SK-N-SH (cell line): ENCODE results near the gene PKP1. TPM values are rescaled to one million over a fixed set of nuclear protein-coding genes. Genes with fewer than 3 reads are reported as not detected.
A peak's percentile ranks its signal among the peaks of the same experiment; 100 is the strongest.

Experiments used
- CTCF ChIA-PET: fragments of 300-600, 350-600 bp; formaldehyde crosslinking; extraction: SDS; loops from one replicate; lab custom pipeline; 2021; lab: Yijun Ruan, JAX
- POLR2A ChIA-PET: fragments of 350-600 bp; sonication (Branson Sonifier 250); formaldehyde crosslinking; extraction: SDS; loops from one replicate; lab custom pipeline; 2020; ENCODE audit warnings: antibody characterized with exemption, inconsistent platforms; lab: Yijun Ruan, JAX
- DNase-seq: peaks from one replicate; pipeline ENCODE4 v3.0.0; 2012
- H2AFZ ChIP-seq: fragments of 200-600 bp; sonication (generic); 2 replicates; pipeline ENCODE4 v1.8.1; 2016; ENCODE audit warnings: antibody characterized with exemption, mild to moderate bottlenecking, low read depth
- H3F3A ChIP-seq: fragments of 200-600 bp; sonication (generic); replicated peaks from 2 replicates; pipeline ENCODE3; 2016; ENCODE audit warnings: antibody characterized with exemption, mild to moderate bottlenecking; ENCODE audit not compliant: insufficient read depth
- H3K27ac ChIP-seq, 2 experiments: fragments of 200-500 bp in 1 of 2; fragments of 200-600 bp in 1 of 2; sonication (Bioruptor generic) in 1 of 2; sonication (generic), shearing (Covaris generic) in 1 of 2; 2 replicates each; pipeline versions ENCODE4 v1.5.1 to v1.6.1; 2014 to 2016; ENCODE audit warnings: low read depth in 2 of 2, inconsistent platforms in 1 of 2, low read length in 1 of 2, mild to moderate bottlenecking in 1 of 2, mixed read lengths in 1 of 2
- H3K27me3 ChIP-seq: fragments of 200-600 bp; sonication (generic), shearing (Covaris generic); 2 replicates; pipeline ENCODE4 v1.6.1; 2016; ENCODE audit warnings: mixed run types; ENCODE audit not compliant: insufficient read depth
- H3K36me3 ChIP-seq, 2 experiments: fragments of 200-500 bp in 1 of 2; fragments of 200-600 bp in 1 of 2; sonication (Bioruptor generic) in 1 of 2; sonication (generic) in 1 of 2; replicated peaks in 1 of 2; 2 replicates each; pipeline versions ENCODE3 to v1.5.1; 2014 to 2016; ENCODE audit warnings: low read length in 1 of 2, mild to moderate bottlenecking in 1 of 2; ENCODE audit not compliant: insufficient read depth in 2 of 2, control insufficient read depth in 1 of 2
- H3K4me1 ChIP-seq, 2 experiments: fragments of 200-500 bp in 1 of 2; fragments of 200-600 bp in 1 of 2; sonication (Bioruptor generic) in 1 of 2; sonication (generic), shearing (Covaris generic) in 1 of 2; 2 replicates each; pipeline versions ENCODE4 v1.5.1 to v1.6.1; 2014 to 2016; ENCODE audit warnings: low read depth in 1 of 2, low read length in 1 of 2, mixed run types in 1 of 2; ENCODE audit not compliant: insufficient read depth in 2 of 2, control insufficient read depth in 1 of 2
- H3K4me2 ChIP-seq: fragments of 200-600 bp; sonication (generic), shearing (Covaris generic); 2 replicates; pipeline ENCODE4 v1.6.1; 2017; ENCODE audit warnings: mixed run types
- H3K4me3 ChIP-seq, 2 experiments: fragments of 200-500 bp in 1 of 2; fragments of 200-600 bp in 1 of 2; sonication (Bioruptor generic) in 1 of 2; sonication (generic), shearing (Covaris generic) in 1 of 2; 2 replicates each; pipeline versions ENCODE4 v1.5.1 to v1.8.1; 2014 to 2016; ENCODE audit warnings: low read depth in 2 of 2, inconsistent platforms in 1 of 2, low read length in 1 of 2, mild to moderate bottlenecking in 1 of 2, mixed read lengths in 1 of 2, moderate library complexity in 1 of 2
- H3K79me2 ChIP-seq: fragments of 200-600 bp; sonication (generic); 2 replicates; pipeline ENCODE4 v1.8.1; 2017; ENCODE audit warnings: mild to moderate bottlenecking; ENCODE audit not compliant: insufficient read depth
- H3K9ac ChIP-seq: fragments of 200-600 bp; sonication (generic); 2 replicates; pipeline ENCODE4 v1.6.1; 2017; ENCODE audit warnings: mixed run types
- H3K9me2 ChIP-seq: fragments of 200-600 bp; sonication (generic); 2 replicates; pipeline ENCODE4 v1.6.1; 2017; ENCODE audit warnings: mixed run types
- H3K9me3 ChIP-seq: fragments of 200-600 bp; sonication (generic); 2 replicates; pipeline ENCODE4 v1.6.1; 2017; ENCODE audit warnings: mixed run types, mild to moderate bottlenecking, moderate library complexity
- H4K20me1 ChIP-seq: fragments of 200-600 bp; sonication (generic); 2 replicates; pipeline ENCODE4 v1.6.1; 2017; ENCODE audit warnings: mild to moderate bottlenecking, mixed run types; ENCODE audit not compliant: insufficient read depth
- EP300 ChIP-seq, 2 experiments: IDR thresholded peaks; 2 replicates each; pipeline versions ENCODE4 v1.4.0 to v1.6.1; 2012; ENCODE audit warnings: borderline replicate concordance in 1 of 2, low read depth in 1 of 2, low read length in 1 of 2
- FOSL2 ChIP-seq: IDR thresholded peaks from 2 replicates; pipeline ENCODE4 v1.4.0; 2012; ENCODE audit warnings: low read depth, mild to moderate bottlenecking, moderate library complexity, borderline replicate concordance
- GABPA ChIP-seq: IDR thresholded peaks from 2 replicates; pipeline ENCODE4 v1.4.0; 2012; ENCODE audit warnings: low read depth, mild to moderate bottlenecking
- NFIC ChIP-seq: IDR thresholded peaks from 2 replicates; pipeline ENCODE4 v1.4.0; 2012; ENCODE audit warnings: borderline replicate concordance
- NRF1 ChIP-seq: IDR thresholded peaks from 2 replicates; pipeline ENCODE4 v1.6.1; 2012; ENCODE audit warnings: low read depth, mild to moderate bottlenecking, low read length
- RFX5 ChIP-seq: IDR thresholded peaks from 2 replicates; pipeline ENCODE4 v1.6.1; 2012; ENCODE audit warnings: mild to moderate bottlenecking, improper control_type of control experiment, low read length
- RXRA ChIP-seq: IDR thresholded peaks from 2 replicates; pipeline ENCODE4 v1.4.0; 2012; ENCODE audit warnings: low read depth, mild to moderate bottlenecking, borderline replicate concordance
- TCF12 ChIP-seq: IDR thresholded peaks from 2 replicates; pipeline ENCODE4 v1.4.0; 2012
- TEAD4 ChIP-seq: IDR thresholded peaks from 2 replicates; pipeline ENCODE4 v1.4.0; 2012; ENCODE audit warnings: mild to moderate bottlenecking, borderline replicate concordance; ENCODE audit not compliant: insufficient read depth
- YY1 ChIP-seq: IDR thresholded peaks from 2 replicates; pipeline ENCODE4 v1.4.0; 2012; ENCODE audit warnings: low read depth, mild to moderate bottlenecking
- WGBS: methylation state at CpG from one replicate; pipeline ENCODE4 v1.1.6; 2017; ENCODE audit warnings: low lambda C conversion rate; 5-methylcytosine and 5-hydroxymethylcytosine counted together
- polyA plus RNA-seq, 3 experiments: library from polyadenylated mRNA; depleted of rRNA; stranded (reverse); fragments of >200 nt; gene quantifications; 2 replicates each; pipeline ENCODE4 v1.2.3, GENCODE V29; 2012
- TF ChIP-seq, protein P1 (sequence below): fragments of 200-600 bp; sonication (generic); IDR thresholded peaks from 2 replicates; pipeline ENCODE4 v1.6.1; 2017; ENCODE audit warnings: antibody characterized with exemption, mild to moderate bottlenecking, moderate library complexity
- TF ChIP-seq, protein P2 (sequence below): IDR thresholded peaks from 2 replicates; pipeline ENCODE4; 2012
- TF ChIP-seq, protein P3 (sequence below): IDR thresholded peaks from 2 replicates; pipeline ENCODE4 v1.4.0; 2012; ENCODE audit warnings: low read depth, borderline replicate concordance
- TF ChIP-seq, protein P4 (sequence below): IDR thresholded peaks from 2 replicates; pipeline ENCODE4 v1.4.0; 2012; ENCODE audit warnings: low read depth
- TF ChIP-seq, protein P5 (sequence below): fragments of 150-350 bp; IDR thresholded peaks from 2 replicates; pipeline ENCODE4 v1.6.1; 2016; ENCODE audit warnings: mild to moderate bottlenecking, low read depth, low read length

PKP1 gene
- polyA plus RNA-seq, 1 of the 3 experiments (the other 2 are of a cell fraction), result not detected

DNA sequence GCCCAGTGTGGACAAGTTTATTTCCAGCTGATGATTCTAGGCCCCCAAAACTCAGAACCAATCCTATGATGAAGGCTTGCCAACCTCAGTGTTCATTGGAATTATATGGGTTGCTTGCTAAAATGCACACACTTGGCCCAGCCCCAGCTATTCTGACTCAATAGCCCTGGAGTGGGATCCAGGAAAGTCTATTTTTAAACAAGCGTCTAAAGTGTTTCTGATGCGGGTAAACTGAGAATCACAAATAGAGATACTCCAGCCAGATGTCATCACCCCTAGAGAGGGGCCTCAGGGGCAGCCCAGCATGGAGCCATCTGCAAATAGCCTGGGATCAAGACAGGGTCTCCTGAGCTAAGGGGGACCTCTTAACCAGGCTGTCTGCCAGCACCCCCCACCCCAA lies 46.0 kb downstream of the PKP1 start:
- peaks cover 0 to 5% of the 10 kb centered on the region in 2 experiments; a peak in 2 of 4 replicates for H3K4me1 ChIP-seq
- WGBS, result 30% methylated on average over 2 of the region's 2 CpGs
- H3K36me3 ChIP-seq, result no peaks in the 10 kb centered on the region
- H3F3A ChIP-seq, result no peaks in the 10 kb centered on the region
- 0 out of 2 replicates have a peak overlapping the region, but pooled peaks have one; percentile 42 for H3K4me2 ChIP-seq
- H3K27ac ChIP-seq, result no peak overlapping the region
- TF ChIP-seq NFIC, result 0 out of 2 replicates have a peak, but pooled peaks have one; percentile 13
- TF ChIP-seq GABPA, result no peak
- TF ChIP-seq TEAD4, result no peak
- TF ChIP-seq, all 33 proteins: peak for 1
- Histone ChIP-seq H3K27me3 (no peaks in the 10 kb centered on the region), H3K9me3 (no peaks in the 10 kb centered on the region), H3K9me2 (no peaks in the 10 kb centered on the region), H4K20me1 (no peaks in the 10 kb centered on the region), H2AFZ (no peak overlapping the region), H3K4me3 (no peak overlapping the region), H3K9ac (no peak overlapping the region), H3K79me2 (no peaks in the 10 kb centered on the region)
- no peak for DNase-seq
- CTCF ChIA-PET, result interaction anchor here (2.5 kb wide), 1 partner anchor 32 kb away, joined by 8 read pairs; no protein-coding TSS in a partner anchor
- POLR2A ChIA-PET, result no interaction called here

DNA sequence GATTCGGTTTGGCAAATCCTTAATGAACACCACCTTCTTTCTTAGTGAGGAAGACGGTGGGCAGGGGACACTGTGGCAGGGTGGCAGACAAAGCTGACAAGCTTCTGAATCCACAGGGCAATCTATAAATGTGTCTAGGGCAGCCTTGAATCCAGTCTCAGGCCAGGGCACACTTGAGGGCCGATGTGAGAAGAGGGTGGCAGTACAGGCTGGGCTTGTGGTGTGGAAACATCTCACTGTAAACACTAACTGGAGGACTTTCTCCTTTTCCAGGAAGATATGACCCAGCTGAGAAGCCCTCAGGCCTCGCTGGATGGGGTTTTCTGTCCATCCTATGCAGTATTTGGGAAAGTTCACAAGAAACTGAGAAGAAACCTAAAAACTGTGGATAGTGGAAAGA lies 46.5 kb downstream of the PKP1 start:
- no peaks in the 10 kb centered on the region for H3K9me2 ChIP-seq
- 67% methylated on average over 4 of the region's 4 CpGs for WGBS
- peaks cover 0 to 9% of the 10 kb centered on the region in 2 experiments; a peak in 2 of 4 replicates for H3K4me1 ChIP-seq
- ChIA-PET CTCF (interaction anchor here (2.2 to 2.5 kb wide), 2 partner anchors 32 to 75 kb away, joined by 7 to 8 read pairs; no protein-coding TSS in a partner anchor), POLR2A (no interaction called here)
- H3K4me2 ChIP-seq, result 0 out of 2 replicates have a peak overlapping the region, but pooled peaks have one; percentile 42
- H3K36me3 ChIP-seq, result no peaks in the 10 kb centered on the region
- no peak overlapping the region for H2AFZ ChIP-seq
- no peaks in the 10 kb centered on the region for H3K27me3 ChIP-seq
- no peak overlapping the region for H3K9ac ChIP-seq
- no peak for DNase-seq
- H3K27ac ChIP-seq, result no peak overlapping the region
- H3K4me3 ChIP-seq, result no peak overlapping the region
- no peaks in the 10 kb centered on the region for H3K9me3 ChIP-seq
- no peaks in the 10 kb centered on the region for H3F3A ChIP-seq
- no peaks in the 10 kb centered on the region for H3K79me2 ChIP-seq
- H4K20me1 ChIP-seq, result no peaks in the 10 kb centered on the region
- TF ChIP-seq, protein P1, sequence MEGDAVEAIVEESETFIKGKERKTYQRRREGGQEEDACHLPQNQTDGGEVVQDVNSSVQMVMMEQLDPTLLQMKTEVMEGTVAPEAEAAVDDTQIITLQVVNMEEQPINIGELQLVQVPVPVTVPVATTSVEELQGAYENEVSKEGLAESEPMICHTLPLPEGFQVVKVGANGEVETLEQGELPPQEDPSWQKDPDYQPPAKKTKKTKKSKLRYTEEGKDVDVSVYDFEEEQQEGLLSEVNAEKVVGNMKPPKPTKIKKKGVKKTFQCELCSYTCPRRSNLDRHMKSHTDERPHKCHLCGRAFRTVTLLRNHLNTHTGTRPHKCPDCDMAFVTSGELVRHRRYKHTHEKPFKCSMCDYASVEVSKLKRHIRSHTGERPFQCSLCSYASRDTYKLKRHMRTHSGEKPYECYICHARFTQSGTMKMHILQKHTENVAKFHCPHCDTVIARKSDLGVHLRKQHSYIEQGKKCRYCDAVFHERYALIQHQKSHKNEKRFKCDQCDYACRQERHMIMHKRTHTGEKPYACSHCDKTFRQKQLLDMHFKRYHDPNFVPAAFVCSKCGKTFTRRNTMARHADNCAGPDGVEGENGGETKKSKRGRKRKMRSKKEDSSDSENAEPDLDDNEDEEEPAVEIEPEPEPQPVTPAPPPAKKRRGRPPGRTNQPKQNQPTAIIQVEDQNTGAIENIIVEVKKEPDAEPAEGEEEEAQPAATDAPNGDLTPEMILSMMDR, result no peak
- TF ChIP-seq YY1 (no peak), EP300 (IDR thresholded peaks at IDR 0.05; ENCODE audit: borderline replicate concordance in 1 of 2, low read depth in 1 of 2, low read length in 1 of 2) (no peak), NFIC (no peak), FOSL2 (no peak), RFX5 (no peak), RXRA (no peak), TCF12 (no peak), NRF1 (no peak)
- TF ChIP-seq, protein P2, sequence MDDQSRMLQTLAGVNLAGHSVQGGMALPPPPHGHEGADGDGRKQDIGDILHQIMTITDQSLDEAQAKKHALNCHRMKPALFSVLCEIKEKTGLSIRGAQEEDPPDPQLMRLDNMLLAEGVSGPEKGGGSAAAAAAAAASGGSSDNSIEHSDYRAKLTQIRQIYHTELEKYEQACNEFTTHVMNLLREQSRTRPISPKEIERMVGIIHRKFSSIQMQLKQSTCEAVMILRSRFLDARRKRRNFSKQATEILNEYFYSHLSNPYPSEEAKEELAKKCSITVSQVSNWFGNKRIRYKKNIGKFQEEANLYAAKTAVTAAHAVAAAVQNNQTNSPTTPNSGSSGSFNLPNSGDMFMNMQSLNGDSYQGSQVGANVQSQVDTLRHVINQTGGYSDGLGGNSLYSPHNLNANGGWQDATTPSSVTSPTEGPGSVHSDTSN, result no peak
- TF ChIP-seq, protein P3, sequence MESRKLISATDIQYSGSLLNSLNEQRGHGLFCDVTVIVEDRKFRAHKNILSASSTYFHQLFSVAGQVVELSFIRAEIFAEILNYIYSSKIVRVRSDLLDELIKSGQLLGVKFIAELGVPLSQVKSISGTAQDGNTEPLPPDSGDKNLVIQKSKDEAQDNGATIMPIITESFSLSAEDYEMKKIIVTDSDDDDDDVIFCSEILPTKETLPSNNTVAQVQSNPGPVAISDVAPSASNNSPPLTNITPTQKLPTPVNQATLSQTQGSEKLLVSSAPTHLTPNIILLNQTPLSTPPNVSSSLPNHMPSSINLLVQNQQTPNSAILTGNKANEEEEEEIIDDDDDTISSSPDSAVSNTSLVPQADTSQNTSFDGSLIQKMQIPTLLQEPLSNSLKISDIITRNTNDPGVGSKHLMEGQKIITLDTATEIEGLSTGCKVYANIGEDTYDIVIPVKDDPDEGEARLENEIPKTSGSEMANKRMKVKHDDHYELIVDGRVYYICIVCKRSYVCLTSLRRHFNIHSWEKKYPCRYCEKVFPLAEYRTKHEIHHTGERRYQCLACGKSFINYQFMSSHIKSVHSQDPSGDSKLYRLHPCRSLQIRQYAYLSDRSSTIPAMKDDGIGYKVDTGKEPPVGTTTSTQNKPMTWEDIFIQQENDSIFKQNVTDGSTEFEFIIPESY, result no peak
- TF ChIP-seq, protein P4, sequence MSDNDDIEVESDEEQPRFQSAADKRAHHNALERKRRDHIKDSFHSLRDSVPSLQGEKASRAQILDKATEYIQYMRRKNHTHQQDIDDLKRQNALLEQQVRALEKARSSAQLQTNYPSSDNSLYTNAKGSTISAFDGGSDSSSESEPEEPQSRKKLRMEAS, result no peak
- TF ChIP-seq, protein P5, sequence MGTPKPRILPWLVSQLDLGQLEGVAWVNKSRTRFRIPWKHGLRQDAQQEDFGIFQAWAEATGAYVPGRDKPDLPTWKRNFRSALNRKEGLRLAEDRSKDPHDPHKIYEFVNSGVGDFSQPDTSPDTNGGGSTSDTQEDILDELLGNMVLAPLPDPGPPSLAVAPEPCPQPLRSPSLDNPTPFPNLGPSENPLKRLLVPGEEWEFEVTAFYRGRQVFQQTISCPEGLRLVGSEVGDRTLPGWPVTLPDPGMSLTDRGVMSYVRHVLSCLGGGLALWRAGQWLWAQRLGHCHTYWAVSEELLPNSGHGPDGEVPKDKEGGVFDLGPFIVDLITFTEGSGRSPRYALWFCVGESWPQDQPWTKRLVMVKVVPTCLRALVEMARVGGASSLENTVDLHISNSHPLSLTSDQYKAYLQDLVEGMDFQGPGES, result no peak
